RWPE2 (cell line): ENCODE data around the gene RPTOR.
"Not testable (repeated sequence)": the region's sequence is repeated elsewhere in the genome, so short reads cannot be mapped to it uniquely, and the experiment has no call there.

Source experiments
- ATAC-seq: fragments of 200-7000 bp; cut with Tn5 transposase; 3 replicates; pipeline ENCODE4 v1.9.1; 2021; ENCODE audit warnings: low read depth
- DNase-seq: peaks from one replicate; pipeline ENCODE4 v3.0.0-alpha.2; 2020; ENCODE audit warnings: low spot score
- H3K27ac ChIP-seq: fragments of 450-650 bp; 2 replicates; pipeline ENCODE4 v1.5.1; 2017; ENCODE audit warnings: mild to moderate bottlenecking; ENCODE audit not compliant: poor library complexity, severe bottlenecking
- H3K27me3 ChIP-seq: fragments of 250-450 bp; sonication (Bioruptor Pico); 2 replicates; pipeline ENCODE4 v1.5.1; 2021; ENCODE audit warnings: mild to moderate bottlenecking, moderate library complexity; ENCODE audit not compliant: insufficient read depth, poor library complexity, severe bottlenecking
- H3K36me3 ChIP-seq: fragments of 250-450 bp; sonication (Bioruptor Pico); 2 replicates; pipeline ENCODE4 v1.5.1; 2020; ENCODE audit warnings: low read depth, mild to moderate bottlenecking, moderate library complexity
- H3K4me1 ChIP-seq: fragments of 250-450 bp; sonication (Bioruptor Pico); 2 replicates; pipeline ENCODE4 v1.5.1; 2021; ENCODE audit warnings: mild to moderate bottlenecking, moderate library complexity; ENCODE audit not compliant: insufficient read depth, poor library complexity, severe bottlenecking
- H3K4me3 ChIP-seq: fragments of 250-450 bp; sonication (Bioruptor Pico); 2 replicates; pipeline ENCODE4 v1.5.1; 2021; ENCODE audit warnings: mild to moderate bottlenecking, moderate library complexity; ENCODE audit not compliant: severe bottlenecking
- H3K9me3 ChIP-seq: fragments of 250-450 bp; sonication (Bioruptor Pico); 2 replicates; pipeline ENCODE4 v1.5.1; 2021; ENCODE audit warnings: mild to moderate bottlenecking, moderate library complexity; ENCODE audit not compliant: severe bottlenecking
- CTCF ChIP-seq: fragments of 450-650 bp; IDR thresholded peaks from one replicate; pipeline ENCODE4 v1.5.1; 2017; ENCODE audit warnings: mild to moderate bottlenecking, moderate library complexity; ENCODE audit not compliant: poor library complexity, severe bottlenecking

Gene RPTOR

DNA sequence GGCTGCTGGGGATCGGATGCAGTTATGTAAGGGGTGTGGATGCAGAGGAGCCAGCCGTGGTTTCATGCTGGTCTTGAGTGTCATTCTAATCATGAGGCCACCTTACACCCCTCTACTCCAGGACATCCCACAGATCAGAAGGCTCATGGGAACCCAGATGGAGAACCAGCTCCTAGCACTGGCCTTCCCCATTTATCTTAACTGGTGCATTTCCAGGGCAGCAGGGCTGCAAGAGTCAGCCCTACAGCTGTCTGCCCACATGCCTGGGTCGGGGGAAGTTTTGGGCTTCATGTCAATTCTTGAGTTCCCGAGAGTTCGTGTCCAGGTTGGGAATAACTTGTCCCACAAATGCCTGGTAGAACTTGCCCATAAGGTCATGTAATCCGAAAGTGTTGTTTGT, 29.1 kb downstream of the RPTOR start:
- no peaks in the 10 kb centered on the region for H3K27me3 ChIP-seq
- ATAC-seq: no peak
- H3K9me3 ChIP-seq: peaks cover 3% of the 10 kb centered on the region
- H3K36me3 ChIP-seq: peaks cover 15% of the 10 kb centered on the region
- no peak overlapping the region for H3K27ac ChIP-seq
- DNase-seq: no peak
- TF ChIP-seq CTCF: no peak
- H3K4me3 ChIP-seq: no peak overlapping the region
- H3K4me1 ChIP-seq: no peaks in the 10 kb centered on the region

- no peaks in the 10 kb centered on the region for H3K4me1 ChIP-seq
- TF ChIP-seq CTCF: no peak
- no peak for DNase-seq
- no peak for ATAC-seq
- no peak overlapping the region for H3K27ac ChIP-seq
- no peak overlapping the region for H3K4me3 ChIP-seq
- peaks cover 3% of the 10 kb centered on the region for H3K9me3 ChIP-seq
- H3K27me3 ChIP-seq: no peaks in the 10 kb centered on the region
- H3K36me3 ChIP-seq: peaks cover 21% of the 10 kb centered on the region
Observed at GRCh38 chr17:80574496-80574895, 29.9 kb downstream of the RPTOR start.

GRCh38 chr17:80575057-80575875, 30.6 kb downstream of the RPTOR start:
- ATAC-seq (peak; percentile 94), DNase-seq (no peak)
- no peaks in the 10 kb centered on the region for H3K4me1 ChIP-seq
- peaks cover 21% of the 10 kb centered on the region for H3K36me3 ChIP-seq
- H3K9me3 ChIP-seq: peaks cover 3% of the 10 kb centered on the region
- H3K27me3 ChIP-seq: no peaks in the 10 kb centered on the region
- H3K4me3 ChIP-seq: no peak overlapping the region
- TF ChIP-seq CTCF: peak; percentile 97
- H3K27ac ChIP-seq: no peak overlapping the region

GRCh38 chr17:80577876-80578570, 33.4 kb downstream of the RPTOR start:
- H3K4me1 ChIP-seq: no peaks in the 10 kb centered on the region
- H3K27me3 ChIP-seq: no peaks in the 10 kb centered on the region
- ATAC-seq (no peak), DNase-seq (no peak)
- 0 out of 2 replicates have a peak, but pooled peaks cover 6% of the 10 kb centered on the region for H3K36me3 ChIP-seq
- no peaks in the 10 kb centered on the region for H3K9me3 ChIP-seq
- no peak for TF ChIP-seq CTCF
- no peak overlapping the region for H3K27ac ChIP-seq
- H3K4me3 ChIP-seq: no peak overlapping the region

DNA sequence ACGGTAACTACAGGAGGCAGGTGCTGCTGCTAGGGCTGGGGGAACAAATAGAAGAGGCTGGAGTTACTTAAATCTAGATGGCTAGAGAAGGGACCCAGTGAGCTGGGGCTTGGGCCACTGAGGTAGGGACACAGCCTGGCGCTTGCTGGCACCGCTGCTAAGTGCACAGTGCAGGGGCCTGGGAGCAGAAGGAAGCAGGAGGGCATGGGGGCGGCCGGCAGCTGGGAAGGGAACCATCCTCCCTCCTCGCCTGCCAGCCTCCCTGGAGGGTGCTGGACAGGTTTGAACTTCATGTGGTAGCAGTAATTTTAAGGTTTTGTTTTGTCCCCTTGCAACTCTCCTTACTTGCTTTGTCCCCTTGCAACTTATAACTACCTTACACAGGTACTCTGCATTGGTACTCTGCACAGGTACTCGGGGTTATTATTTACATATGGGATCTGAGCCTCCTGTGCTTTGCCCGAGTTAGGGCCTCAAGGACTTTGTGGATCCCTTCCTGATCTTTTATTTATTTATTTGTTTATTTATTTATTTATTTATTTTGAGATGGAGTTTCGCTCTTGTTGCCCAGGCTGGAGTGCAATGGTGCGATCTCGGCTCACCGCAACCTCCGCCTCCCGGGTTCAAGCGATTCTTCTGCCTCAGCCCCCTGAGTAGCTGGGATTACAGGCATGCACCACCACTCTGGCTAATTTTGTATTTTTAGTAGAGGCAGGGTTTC, 34.2 kb downstream of the RPTOR start:
- not testable (repeated sequence) for H3K4me3 ChIP-seq

More for the DNA sequence above, 34.2 kb downstream of the RPTOR start:
- H3K9me3 ChIP-seq, H3K4me1 ChIP-seq, H3K27me3 ChIP-seq, H3K36me3 ChIP-seq, DNase-seq, ATAC-seq, H3K27ac ChIP-seq: not testable (repeated sequence)
